Activated naive CD8-positive, alpha-beta T cell treated with anti-CD3 and anti-CD28 coated beads for 36 hours (primary cell): ENCODE data around the gene MYH10. TPM values are rescaled to one million over a fixed set of nuclear protein-coding genes. Genes with fewer than 3 reads are reported as not detected.

Source experiments
- DNase-seq: peaks from one replicate; pipeline ENCODE4 v3.0.0; 2021
- H3K27ac Mint-ChIP-seq: one replicate; pipeline ENCODE4 v1.8.0; 2022; ENCODE audit warnings: mild to moderate bottlenecking, moderate library complexity, mixed read lengths
- H3K27me3 Mint-ChIP-seq: one replicate; pipeline ENCODE4 v1.8.0; 2022; ENCODE audit warnings: mild to moderate bottlenecking, mixed read lengths
- H3K36me3 Mint-ChIP-seq: one replicate; pipeline ENCODE4 v1.8.0; 2021; ENCODE audit warnings: mild to moderate bottlenecking, mixed read lengths
- H3K4me1 Mint-ChIP-seq: one replicate; pipeline ENCODE4 v1.8.0; 2021; ENCODE audit warnings: mixed read lengths
- H3K4me3 Mint-ChIP-seq: one replicate; pipeline ENCODE4 v1.8.0; 2022; ENCODE audit warnings: mild to moderate bottlenecking, moderate library complexity, mixed read lengths
- H3K9me3 Mint-ChIP-seq: one replicate; pipeline ENCODE4 v1.8.0; 2022; ENCODE audit warnings: mixed read lengths
- total RNA-seq, 2 experiments: library from RNA; stranded (reverse); gene quantifications; one replicate each; pipeline ENCODE4 v1.2.3, GENCODE V29; 2021

MYH10 gene
- total RNA-seq, 2 experiments from 2014 or later, result 20.1 to 22.3 TPM

DNA sequence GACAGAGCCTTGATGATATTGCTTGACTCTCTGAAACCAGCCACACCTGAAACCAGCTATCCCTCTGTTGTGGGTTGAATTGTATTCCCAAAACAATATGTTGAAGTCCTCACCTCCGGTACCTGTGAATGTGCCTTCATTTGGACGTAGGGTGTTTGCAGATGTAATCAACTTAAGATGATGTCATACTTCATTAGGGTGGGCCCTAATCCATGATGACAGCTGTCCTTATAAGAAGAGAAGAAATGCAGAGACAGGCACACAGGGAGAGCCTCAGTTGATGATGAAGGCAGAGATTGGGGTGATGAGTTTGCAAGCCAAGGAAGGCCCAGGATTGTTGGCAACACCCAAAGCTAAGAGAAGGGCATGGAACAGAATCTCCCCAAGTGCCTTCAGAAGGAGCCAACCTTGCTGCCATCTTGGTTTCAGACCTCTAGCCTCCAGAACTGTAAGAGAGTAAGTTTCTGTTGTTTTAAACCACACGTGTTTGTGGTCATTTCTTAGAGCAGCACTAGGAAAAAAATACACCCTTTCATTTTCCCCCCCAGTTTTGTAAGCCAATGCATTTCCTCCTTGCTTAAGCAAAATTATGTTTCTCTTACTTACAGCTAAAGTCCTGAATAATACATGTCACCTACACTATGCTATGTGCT is 29.4 kb upstream of the MYH10 start:
- Mint-ChIP-seq H3K27ac (no peak overlapping the region), H3K4me3 (no peak overlapping the region), H3K36me3 (no peaks in the 10 kb centered on the region), H3K4me1 (peaks cover 3% of the 10 kb centered on the region), H3K9me3 (no peaks in the 10 kb centered on the region), H3K27me3 (peaks cover 3% of the 10 kb centered on the region)
- no peak for DNase-seq

GRCh38 chr17:8658810-8659209 is 28.3 kb upstream of the MYH10 start:
- no peak for DNase-seq
- H3K9me3 Mint-ChIP-seq, result no peaks in the 10 kb centered on the region
- H3K27ac Mint-ChIP-seq, result no peak overlapping the region
- H3K27me3 Mint-ChIP-seq, result peaks cover 3% of the 10 kb centered on the region
- no peaks in the 10 kb centered on the region for H3K36me3 Mint-ChIP-seq
- H3K4me3 Mint-ChIP-seq, result no peak overlapping the region
- peaks cover 3% of the 10 kb centered on the region for H3K4me1 Mint-ChIP-seq

GRCh38 chr17:8656693-8657092 is 26.2 kb upstream of the MYH10 start:
- Mint-ChIP-seq H3K27ac (no peak overlapping the region), H3K4me3 (no peak overlapping the region), H3K36me3 (no peaks in the 10 kb centered on the region), H3K4me1 (peaks cover 3% of the 10 kb centered on the region), H3K9me3 (no peaks in the 10 kb centered on the region), H3K27me3 (peaks cover under 1% of the 10 kb centered on the region)
- DNase-seq, result no peak

GRCh38 chr17:8654822-8655221 is 24.3 kb upstream of the MYH10 start:
- H3K4me3 Mint-ChIP-seq, result no peak overlapping the region
- no peaks in the 10 kb centered on the region for H3K36me3 Mint-ChIP-seq
- DNase-seq, result no peak
- H3K27ac Mint-ChIP-seq, result no peak overlapping the region
- peaks cover 4% of the 10 kb centered on the region for H3K27me3 Mint-ChIP-seq
- H3K9me3 Mint-ChIP-seq, result no peaks in the 10 kb centered on the region
- no peaks in the 10 kb centered on the region for H3K4me1 Mint-ChIP-seq

- DNase-seq, result no peak
- Mint-ChIP-seq H3K9me3 (no peaks in the 10 kb centered on the region), H3K27me3 (peaks cover 4% of the 10 kb centered on the region), H3K36me3 (no peaks in the 10 kb centered on the region), H3K4me1 (no peaks in the 10 kb centered on the region), H3K4me3 (no peak overlapping the region), H3K27ac (no peak overlapping the region)
Measured at GRCh38 chr17:8651013-8651412, 20.5 kb upstream of the MYH10 start.

DNA sequence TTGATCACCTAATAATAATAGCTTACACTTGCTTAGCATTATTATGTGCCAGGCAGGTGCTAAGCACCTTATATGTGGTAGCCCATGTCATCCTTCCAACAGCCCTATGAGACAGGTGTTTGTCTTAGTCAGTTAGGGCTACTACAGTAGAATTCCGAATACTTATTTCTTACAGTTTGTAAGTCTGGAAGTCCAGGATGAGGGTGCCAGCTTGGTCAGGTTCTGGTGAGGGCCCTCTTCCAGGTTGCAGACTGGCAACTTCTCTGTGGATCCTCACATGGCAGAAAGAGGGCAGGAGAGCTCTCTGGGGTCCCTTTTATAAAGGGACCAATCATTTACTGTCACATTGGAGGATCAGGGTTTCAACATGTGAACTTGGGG is 19.6 kb upstream of the MYH10 start:
- H3K27ac Mint-ChIP-seq, result no peak overlapping the region
- H3K9me3 Mint-ChIP-seq, result no peaks in the 10 kb centered on the region
- H3K27me3 Mint-ChIP-seq, result peaks cover 4% of the 10 kb centered on the region
- no peaks in the 10 kb centered on the region for H3K4me1 Mint-ChIP-seq
- no peaks in the 10 kb centered on the region for H3K36me3 Mint-ChIP-seq
- no peak for DNase-seq
- H3K4me3 Mint-ChIP-seq, result no peak overlapping the region

DNA sequence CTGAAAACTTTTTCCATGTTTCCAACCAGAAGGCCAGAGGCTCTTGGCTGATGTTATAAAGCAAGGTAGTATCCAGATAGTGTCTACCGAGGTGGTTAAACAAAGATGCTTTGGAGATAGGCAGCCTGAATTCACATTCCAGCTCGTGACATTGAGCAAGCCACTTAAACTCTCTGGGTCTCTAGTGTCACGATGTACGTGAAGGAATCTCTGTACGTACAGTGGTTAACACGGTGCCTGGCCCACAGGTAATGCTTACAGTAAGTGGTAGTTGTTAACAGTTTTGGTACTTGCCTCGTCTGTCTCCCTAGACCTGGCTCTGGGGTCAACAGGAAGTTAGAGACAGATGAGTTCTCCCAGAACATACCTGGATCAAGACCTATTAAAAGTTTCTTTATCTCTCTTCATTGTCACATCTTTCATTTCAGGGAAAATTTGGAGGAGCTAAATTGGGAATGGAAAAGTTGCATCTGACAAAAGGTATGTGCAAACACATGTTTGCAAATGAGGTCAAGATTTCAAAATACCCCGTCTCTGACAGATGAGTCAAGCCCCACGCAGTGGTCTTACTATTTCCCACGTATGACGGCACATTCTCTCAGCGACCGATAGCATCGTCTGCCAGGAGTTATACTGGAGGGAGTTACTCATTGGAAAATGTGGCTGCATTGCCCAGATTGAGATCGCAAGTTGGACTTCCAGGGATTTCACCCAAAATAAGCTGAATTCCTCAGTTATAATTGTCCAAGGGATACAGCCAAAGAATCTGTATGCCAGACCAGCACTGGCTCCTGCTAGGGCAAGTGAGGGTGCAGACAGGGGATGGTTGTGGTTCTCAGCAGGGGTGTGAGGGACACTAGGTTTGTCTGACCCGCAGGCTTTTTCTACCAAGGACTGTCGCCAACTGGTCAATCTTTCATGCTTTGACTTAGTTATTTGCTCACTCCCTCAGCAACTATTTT is 18.9 kb upstream of the MYH10 start:
- no peak for DNase-seq
- Mint-ChIP-seq H3K36me3 (no peaks in the 10 kb centered on the region), H3K27me3 (peaks cover 4% of the 10 kb centered on the region), H3K4me1 (no peaks in the 10 kb centered on the region), H3K4me3 (no peak overlapping the region), H3K27ac (no peak overlapping the region), H3K9me3 (no peaks in the 10 kb centered on the region)

DNA sequence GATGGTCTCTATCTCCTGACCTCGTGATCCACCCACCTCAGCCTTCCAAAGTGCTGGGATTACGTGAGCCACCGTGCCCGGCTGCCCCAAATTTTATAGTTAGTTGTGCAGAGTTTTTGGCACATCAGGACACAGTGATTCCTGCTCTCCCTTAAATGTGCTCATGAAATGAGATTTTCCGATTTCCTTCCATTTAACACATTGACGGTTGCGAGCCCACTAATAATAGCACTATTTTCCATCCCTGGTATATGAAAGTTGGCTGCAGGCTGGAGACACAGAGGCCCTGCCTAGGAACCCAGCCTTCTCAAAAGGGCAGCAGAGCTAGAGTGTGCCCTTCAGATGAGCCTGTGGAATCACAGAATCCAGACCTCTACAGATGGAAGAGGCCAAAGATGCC is 17.4 kb upstream of the MYH10 start:
- Mint-ChIP-seq H3K27me3 (peaks cover 8% of the 10 kb centered on the region), H3K36me3 (no peaks in the 10 kb centered on the region)

GRCh38 chr17:8647202-8647601 is 16.7 kb upstream of the MYH10 start:
- Mint-ChIP-seq H3K4me1 (no peaks in the 10 kb centered on the region), H3K4me3 (no peak overlapping the region)

More for the DNA sequence above, 17.4 kb upstream of the MYH10 start:
- H3K4me1 Mint-ChIP-seq, result no peaks in the 10 kb centered on the region
- no peak overlapping the region for H3K27ac Mint-ChIP-seq
- no peak overlapping the region for H3K4me3 Mint-ChIP-seq
- H3K9me3 Mint-ChIP-seq, result no peaks in the 10 kb centered on the region
- DNase-seq, result no peak

DNA sequence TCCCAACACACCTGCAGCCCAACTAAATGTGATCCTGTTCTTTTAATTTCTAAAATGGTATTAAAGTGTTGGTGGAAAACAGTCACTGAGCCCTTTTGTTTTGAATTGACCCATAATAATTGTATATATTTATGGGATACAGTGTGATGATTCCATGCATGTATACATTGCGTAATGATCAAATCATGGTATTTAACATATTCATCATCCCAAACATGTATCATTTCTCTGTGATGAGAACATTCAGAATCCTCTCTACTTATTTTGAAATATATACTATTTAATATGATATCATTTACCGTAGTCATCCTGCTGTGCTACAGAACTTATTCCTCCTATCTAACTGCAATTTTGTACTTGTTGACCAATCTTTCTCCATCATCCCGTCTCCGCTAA is 14.0 kb upstream of the MYH10 start:
- H3K4me3 Mint-ChIP-seq, result no peak overlapping the region
- H3K9me3 Mint-ChIP-seq, result no peaks in the 10 kb centered on the region
- no peak overlapping the region for H3K27ac Mint-ChIP-seq
- DNase-seq, result no peak
- no peaks in the 10 kb centered on the region for H3K4me1 Mint-ChIP-seq
- no peaks in the 10 kb centered on the region for H3K36me3 Mint-ChIP-seq
- peaks cover 4% of the 10 kb centered on the region for H3K27me3 Mint-ChIP-seq

More at GRCh38 chr17:8647202-8647601, 16.7 kb upstream of the MYH10 start:
- H3K9me3 Mint-ChIP-seq, result no peaks in the 10 kb centered on the region
- DNase-seq, result no peak
- H3K27me3 Mint-ChIP-seq, result peaks cover 8% of the 10 kb centered on the region
- H3K36me3 Mint-ChIP-seq, result no peaks in the 10 kb centered on the region
- H3K27ac Mint-ChIP-seq, result no peak overlapping the region

GRCh38 chr17:8643855-8644506 is 13.5 kb upstream of the MYH10 start:
- no peaks in the 10 kb centered on the region for H3K4me1 Mint-ChIP-seq
- no peaks in the 10 kb centered on the region for H3K36me3 Mint-ChIP-seq
- H3K27me3 Mint-ChIP-seq, result peaks cover 4% of the 10 kb centered on the region
- H3K4me3 Mint-ChIP-seq, result no peak overlapping the region
- no peak for DNase-seq
- no peaks in the 10 kb centered on the region for H3K9me3 Mint-ChIP-seq
- H3K27ac Mint-ChIP-seq, result no peak overlapping the region

GRCh38 chr17:8639709-8640108 is 9.2 kb upstream of the MYH10 start:
- Mint-ChIP-seq H3K27me3 (peaks cover 12% of the 10 kb centered on the region), H3K27ac (no peak overlapping the region), H3K36me3 (no peaks in the 10 kb centered on the region), H3K4me3 (no peak overlapping the region), H3K4me1 (no peaks in the 10 kb centered on the region), H3K9me3 (no peaks in the 10 kb centered on the region)
- no peak for DNase-seq

- Mint-ChIP-seq H3K36me3 (no peaks in the 10 kb centered on the region), H3K27ac (no peak overlapping the region), H3K4me3 (no peak overlapping the region), H3K9me3 (no peaks in the 10 kb centered on the region), H3K27me3 (peaks cover 72% of the 10 kb centered on the region), H3K4me1 (peaks cover 9% of the 10 kb centered on the region)
- no peak for DNase-seq
Measured at GRCh38 chr17:8632061-8632460, 1.5 kb upstream of the MYH10 start.

GRCh38 chr17:8631554-8631877 is 991 bp upstream of the MYH10 start:
- no peak for DNase-seq
- Mint-ChIP-seq H3K36me3 (no peaks in the 10 kb centered on the region), H3K9me3 (no peaks in the 10 kb centered on the region), H3K27ac (no peak overlapping the region), H3K27me3 (peaks cover 70% of the 10 kb centered on the region), H3K4me3 (peak overlapping the region; percentile 66), H3K4me1 (peaks cover 9% of the 10 kb centered on the region)

DNA sequence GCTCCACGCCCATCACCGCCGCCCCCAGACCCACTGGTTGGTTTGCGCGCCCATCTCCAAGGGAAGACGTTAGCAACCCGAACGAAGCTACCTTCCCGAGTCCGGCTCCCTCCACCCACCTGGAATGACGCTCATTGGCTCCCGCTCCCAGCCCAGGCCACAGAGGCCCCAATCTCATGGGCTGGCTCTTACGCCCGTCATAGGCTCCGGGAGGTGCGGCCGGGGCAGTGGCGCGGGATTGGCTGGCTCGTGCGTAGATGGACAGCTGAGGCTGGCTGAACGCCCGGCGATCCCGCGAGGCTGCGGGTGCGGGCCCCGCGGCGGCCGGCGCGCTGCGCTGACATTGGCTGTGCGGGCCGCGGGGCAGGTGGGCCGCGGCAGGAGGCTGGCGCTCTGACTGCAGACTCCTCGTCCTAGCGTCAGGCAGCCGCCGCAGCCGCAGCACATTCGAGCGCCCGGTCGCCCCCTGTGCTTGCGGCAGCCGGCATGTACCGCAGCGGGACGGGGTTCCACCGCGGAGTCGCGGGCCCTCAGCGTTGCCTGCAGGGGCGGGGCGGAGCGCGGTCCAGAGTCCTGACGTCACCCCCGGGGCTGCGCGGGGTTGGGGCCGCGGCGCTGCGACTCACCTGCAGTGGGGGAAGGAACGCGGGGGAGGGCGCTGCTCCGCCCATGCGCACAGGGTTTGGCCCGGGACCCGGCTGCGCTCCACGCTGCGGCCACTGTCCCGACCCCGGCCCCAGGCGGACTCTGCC is 453 bp upstream of the MYH10 start:
- DNase-seq, result peak; percentile 95
- Mint-ChIP-seq H3K36me3 (no peaks in the 10 kb centered on the region), H3K27ac (no peak overlapping the region), H3K4me1 (peaks cover 9% of the 10 kb centered on the region), H3K27me3 (peaks cover 68% of the 10 kb centered on the region), H3K9me3 (no peaks in the 10 kb centered on the region), H3K4me3 (peak overlapping the region; percentile 95)
